ENCODE measurements around the gene PBX3.

GRCh38 chr9:125906893-125907292, 159.7 kb downstream of the PBX3 start:
- TF ChIP-seq CTCF (IDR thresholded peaks at IDR 0.05; ENCODE audit: low read depth, low read length, poor library complexity, severe bottlenecking) (no peak), EZH2phosphoT487 (IDR thresholded peaks at IDR 0.05; ENCODE audit: borderline replicate concordance, low read length) (no peak)
